CD4-positive, alpha-beta T cell treated with Interleukin-12 subunit alpha and Interleukin-12 subunit beta, for 1 hour (primary cell): Measurements from ENCODE around the gene ELP4.
A peak's percentile ranks its signal among the peaks of the same experiment; 100 is the strongest.

ENCODE experiments used
- DNase-seq: peaks from one replicate; pipeline ENCODE4 v3.0.0-alpha.2; 2020

Gene ELP4

DNA sequence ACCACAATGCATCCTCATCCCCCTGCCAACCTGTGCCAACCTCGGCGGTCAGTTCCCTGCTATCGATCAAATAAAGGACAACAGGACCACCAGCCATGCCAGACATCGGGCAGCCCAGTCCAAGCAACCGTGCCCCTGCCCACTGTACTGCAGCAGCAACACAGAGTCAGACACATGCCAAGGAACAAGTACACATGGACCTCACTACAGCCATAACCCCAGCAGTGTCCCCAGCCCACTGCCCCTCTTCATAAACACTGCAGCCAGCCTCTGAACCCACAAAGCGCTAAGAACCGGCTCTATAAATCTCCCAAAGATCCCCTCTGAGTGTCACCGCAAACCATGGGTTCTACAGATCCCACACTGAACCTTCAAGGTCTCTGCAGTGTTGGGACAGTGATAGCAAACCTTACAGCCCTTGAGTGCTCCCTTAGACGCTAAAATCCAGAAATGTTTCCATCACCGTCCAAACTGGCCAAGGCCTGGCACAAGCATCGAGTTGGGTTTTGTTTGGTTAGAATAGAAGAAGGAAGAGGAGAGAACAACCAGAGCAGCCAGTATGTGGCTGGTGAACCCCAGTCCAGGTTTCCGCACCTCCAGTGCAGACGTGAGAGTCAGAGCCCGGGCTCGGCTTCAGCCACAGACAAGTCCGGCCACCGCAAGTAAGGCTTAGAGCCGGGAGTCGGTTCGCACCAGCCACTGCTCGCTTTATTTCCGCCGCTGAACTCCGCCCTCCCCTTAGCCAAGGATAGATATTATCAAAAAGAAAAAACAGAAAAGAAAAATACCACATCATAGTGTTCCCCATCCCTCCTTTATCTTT, 293.6 kb downstream of the ELP4 start:
- DNase-seq = no peak

DNA sequence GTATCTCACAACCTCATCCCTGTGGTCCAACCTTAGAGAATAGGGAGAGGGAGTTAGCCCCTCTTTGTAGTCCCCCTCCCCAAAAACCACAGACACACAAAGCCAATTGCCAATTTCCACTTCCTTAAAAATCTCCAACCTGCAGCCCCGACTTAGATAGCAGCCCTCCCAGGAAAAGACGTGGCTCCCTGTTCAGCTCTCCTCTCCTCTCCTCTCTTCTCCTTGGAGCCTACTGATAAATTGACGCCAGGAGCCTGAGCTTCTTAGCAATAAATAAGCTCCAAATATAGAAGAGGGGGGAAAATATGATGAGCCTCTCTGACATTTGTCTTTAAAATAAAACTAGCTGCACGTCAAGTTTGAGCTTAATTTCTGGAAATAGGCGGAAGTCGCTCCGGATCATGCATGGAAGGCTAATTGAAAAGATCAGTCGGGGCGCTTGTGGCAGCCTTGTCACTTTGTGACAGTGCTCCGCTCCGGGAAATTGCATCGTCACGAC, 294.3 kb downstream of the ELP4 start:
- DNase-seq = no peak

DNA sequence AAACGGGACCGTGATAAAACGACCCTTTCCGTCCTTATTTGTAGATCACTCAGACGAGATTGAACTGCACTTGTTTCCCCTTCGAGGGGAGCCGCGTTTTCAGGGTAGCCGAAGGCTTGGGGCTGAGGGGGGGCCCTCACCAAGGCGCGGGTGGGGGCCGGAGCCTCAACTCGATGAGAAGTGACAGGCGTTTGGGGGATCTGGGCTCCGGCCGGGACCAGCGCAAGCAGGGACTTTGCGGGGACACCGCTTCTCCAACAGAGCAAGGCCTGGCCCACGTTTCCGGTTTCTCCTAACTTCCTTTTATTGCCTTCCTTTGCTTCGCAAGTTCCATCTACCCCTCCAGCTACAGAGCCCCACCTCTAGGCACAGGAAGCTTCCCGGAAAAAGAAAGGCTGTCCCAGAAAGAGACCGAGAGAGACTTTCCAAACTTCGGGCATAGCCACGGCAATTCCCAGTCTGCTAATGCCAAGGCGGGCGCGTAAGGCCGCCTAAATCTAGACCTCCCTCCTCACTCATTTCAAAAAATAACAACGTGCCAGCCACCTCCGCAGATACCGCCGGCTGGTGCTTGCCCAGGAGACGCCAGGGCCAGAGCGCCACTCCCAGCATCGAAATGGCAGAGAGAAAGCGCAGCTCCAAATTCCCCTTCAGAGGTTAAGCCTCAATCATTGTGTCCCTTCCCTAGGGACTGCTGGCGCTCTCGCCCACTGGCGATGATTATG, 294.9 kb downstream of the ELP4 start:
- no peak for DNase-seq

DNA sequence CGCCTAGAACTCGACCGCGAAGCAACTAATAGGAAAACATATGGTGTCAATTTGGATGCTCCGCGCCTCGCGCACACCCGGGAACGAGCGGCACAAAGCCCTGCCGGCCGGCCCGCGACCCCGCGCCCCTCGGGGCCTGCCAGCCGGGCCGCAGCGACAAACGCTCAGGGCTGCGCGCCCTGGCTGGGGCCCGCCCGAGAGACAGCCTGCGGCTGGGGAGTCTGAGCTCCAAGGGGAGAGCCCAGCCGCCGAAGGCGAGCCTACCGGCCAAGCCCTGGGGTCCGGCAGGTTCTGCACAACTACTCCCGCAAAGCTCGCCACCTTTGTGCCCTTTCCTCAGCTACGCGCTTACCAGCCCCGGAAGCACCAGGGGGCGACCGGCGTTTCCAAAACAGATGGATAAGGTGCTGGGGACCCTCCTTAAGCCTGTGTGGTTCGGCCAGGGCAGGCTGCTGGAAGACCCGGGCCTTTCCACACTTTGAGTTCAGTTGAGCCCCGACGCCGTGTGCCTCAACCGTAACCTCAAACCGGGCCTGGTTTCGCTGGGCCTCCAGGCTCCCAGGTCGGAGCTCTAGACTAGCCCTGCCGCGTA, 295.6 kb downstream of the ELP4 start:
- DNase-seq = no peak

DNA sequence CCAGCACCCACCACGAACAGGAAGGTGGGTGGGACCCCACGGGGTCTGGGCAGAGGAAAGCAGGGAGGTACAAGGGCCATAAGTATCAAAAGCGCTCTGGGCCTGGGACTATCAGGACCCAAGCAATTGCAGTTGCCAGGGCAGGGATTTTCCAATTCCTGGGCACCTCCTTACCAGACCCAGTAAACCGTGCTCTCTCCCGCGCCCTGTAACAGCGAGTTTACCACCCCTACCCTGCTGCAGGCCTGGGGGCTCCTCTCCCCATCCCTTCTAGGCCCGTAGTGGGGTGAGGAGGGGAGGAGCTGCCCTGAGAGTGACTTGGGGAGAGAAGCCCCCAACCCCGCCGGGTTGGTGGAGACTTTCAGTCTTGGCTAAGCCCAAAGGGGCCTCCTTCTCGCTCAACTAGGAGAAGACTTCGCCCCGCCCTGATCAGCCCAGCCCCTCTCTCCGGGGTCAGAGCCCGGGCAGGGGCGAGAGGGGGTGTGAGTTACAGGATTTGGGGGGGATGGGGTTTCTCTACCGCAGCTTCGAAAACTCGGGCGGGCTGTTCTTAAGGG, 296.1 kb downstream of the ELP4 start:
- no peak for DNase-seq

DNA sequence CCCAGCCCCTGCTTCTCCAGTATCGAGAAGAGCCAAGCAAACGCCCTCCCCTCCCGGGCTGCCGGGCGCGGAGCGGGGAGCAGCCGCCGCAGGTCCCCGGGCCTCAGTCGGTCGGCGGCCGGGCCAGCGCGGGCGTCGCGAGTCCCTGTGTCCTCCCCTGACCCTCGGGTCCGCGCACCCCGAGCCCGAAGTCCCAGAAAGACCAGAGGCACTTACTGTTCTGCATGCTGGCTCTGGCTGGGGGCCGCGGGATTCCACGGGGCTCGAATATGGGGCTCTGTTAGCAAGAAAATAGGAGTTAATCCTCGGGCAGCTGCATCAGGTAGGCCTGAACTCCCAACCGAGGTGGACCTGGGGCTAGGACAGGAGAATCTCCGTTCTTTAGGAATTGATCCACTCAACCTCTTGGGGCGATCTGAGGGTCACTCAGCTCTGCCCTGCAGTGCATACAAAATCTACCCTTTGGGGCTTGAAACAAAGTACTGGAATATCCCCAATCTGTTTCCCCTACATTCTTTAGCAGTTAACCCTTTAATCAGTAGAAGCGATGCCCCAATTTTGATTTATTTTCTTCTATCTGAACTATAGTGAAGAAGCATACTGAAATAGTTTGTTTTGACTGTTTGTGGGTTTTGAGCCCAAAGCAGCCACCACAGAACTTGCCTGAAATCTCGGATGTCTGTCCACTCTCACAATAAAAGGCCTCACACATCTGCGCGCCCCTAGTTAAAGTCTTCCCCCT, 296.8 kb downstream of the ELP4 start:
- DNase-seq = no peak

DNA sequence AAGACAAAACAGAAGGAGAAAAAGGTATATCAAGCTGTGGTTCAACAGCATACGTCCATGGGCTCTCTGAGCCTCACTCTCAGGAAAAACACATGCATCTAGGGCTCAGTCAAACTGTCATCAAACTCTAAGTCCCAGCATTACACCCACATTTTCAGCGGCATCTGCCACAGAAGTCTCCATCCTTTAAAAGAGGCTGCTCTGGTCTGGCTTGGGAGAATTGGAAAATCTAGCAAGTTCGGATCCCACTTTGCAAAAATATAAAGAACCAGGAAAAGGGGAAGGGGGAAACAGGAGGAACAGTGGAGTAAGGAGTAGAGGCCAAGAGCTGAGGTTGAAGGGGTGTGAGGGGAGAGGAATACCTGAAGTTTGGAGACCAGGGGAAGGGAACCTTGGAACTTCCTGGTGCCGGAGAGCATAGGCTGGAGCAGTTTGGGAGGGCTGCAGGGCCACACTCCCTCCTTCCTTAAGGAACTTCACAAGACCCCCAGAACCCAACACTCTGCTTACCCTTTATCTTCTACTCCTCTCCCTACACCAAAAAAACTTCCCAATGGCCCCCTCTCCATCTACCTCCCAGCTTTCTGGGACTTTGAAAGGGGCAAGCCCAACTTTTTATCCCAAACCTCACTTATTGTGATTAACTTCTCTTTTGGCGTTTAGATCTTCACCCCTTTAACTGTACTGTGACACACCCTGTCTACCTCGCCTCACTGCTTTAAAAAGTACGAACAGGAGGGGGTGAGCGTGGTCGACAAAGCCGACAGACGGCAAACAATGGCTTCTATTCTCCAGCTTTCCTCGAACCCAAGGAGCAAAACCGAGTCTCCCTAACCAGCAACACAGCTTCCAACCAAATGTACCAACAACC, 297.6 kb downstream of the ELP4 start:
- DNase-seq = no peak

DNA sequence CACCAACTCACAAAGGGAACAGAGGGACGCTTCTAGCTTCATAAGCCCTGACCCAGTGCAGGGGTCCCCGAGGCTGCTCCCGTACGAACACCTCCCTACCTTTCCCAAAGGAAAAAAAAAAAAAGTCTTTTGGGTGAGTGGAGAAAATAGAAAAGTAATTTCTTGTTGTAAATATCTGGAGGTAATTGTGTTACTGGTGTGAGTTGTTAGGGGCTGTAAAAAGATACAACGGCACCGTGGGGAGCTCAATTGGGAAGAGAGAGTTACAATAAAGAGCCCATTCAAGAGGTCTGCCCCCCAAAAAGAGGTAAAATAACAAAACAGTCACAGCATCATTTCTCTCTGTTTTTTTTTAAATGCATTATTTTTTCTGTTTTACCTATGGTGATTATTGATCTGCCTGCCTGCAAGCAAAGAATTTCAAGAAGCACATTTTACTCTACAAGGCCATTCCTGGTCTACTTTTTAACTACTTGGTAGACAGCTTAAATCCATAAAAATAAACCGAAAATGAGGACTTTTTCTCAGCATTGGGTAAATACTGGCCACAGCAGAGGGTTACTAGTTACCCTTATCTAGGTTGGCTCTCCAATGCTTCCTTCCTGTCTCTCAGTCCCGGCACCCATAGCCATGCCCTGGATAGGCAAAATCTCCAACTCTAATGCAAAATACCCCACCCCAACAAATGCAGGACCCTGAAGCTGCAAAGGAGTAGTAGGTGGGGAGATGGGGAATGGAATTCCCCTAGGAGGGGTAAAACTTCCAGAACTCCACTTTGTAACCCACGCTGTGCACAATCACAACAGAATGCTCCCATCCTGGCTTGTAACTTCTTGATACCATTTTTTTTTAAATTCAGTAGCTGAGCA, 298.5 kb downstream of the ELP4 start:
- DNase-seq = no peak

DNA sequence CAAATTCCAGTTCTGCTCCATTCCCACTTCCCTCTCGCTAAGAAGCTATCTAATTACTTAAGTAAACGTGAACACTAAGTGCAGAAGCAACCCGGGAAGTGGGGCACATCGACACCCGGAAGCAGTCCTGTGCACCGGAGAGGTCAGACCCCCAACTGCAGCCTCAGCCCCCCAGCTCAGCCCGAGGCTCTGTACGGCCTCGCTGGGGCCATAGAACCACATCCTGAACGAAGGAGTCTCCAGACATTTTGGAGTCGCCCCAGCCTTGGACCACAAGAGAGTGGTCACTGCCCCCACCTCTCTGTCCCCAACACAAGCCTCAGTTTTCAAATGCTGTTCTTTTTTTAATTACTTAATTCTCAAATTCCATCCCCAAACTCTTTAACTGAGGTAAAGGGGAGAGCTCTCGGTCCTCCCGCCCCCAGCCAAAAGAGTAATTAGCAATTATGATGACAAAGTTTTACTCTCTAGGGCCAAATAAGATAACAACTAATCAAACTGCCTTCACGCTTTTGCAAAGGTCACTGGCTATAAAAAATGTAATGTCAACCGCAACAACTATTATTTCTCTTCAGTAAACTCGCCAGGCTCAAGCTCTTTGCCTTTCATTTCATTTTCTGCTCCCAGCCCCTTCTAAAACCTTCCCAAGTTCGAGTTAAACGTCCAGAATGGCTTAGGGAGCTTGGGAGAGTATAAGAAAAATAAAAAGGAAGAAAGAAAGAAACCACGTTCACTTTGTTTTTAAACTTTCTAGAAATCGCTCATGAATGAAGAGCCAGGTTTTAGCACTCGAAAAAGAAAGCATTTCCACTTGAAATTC, 299.4 kb downstream of the ELP4 start:
- DNase-seq = no peak

DNA sequence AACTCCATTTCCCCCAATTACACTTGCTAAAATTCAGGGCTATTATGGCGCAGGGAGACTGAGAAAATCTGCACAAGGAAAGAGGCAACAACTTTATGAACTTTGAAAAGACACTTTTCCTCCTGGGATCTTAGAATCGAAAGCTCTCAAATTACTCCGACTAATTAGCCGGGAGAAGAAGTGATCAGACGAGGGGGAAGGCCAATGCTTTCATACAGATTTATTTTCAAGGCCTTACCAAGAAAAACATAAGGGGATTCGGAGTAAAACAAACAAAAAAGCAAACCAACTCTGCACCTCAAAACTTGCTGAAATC, 299.9 kb downstream of the ELP4 start:
- DNase-seq = no peak

DNA sequence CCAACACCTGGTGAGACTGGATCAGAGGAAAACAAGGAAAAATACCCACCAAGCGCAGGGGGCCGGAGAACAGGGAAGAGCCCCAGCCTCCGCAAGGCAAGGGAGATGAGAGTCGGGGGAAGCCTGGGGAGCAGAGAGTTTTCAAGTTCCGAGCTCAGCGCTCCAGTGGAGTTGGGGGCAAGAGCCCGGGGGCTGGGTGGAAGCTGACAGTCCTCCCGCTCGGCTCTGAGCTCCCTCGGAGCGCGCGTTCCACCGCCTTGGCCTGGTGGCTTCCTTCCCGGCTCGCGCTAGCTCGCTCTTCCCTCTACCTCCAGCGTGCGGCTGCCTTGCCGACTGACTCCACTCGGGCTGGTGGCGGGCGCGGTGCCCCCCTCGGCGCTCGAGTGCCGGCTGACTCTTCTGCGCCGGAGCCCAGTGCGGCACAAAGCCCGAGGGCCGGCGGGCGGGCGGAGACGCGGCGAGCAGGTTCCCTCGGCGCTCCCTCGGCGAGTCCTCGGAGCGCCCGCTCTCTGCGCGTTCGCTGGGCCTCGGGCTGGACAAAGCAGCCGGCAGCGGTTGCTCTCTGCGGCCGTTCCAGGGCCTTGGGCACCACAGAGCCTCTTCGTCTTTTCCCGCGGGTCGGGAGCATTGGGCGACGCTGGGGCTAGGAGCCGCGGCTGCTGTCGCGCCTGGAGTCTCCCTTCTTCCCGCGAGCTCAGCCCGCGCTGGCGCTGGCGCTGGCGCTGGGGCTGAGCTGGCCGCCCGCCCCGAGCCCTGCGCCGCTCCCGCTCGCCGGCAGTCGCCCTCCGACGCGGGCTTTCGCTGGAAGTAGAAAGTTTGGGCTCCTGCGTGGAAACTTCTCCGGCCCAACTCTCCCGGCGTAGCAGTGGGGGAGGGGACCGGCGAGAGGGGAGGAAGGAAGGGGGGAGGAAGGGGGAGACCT, 300.6 kb downstream of the ELP4 start:
- DNase-seq = no peak

DNA sequence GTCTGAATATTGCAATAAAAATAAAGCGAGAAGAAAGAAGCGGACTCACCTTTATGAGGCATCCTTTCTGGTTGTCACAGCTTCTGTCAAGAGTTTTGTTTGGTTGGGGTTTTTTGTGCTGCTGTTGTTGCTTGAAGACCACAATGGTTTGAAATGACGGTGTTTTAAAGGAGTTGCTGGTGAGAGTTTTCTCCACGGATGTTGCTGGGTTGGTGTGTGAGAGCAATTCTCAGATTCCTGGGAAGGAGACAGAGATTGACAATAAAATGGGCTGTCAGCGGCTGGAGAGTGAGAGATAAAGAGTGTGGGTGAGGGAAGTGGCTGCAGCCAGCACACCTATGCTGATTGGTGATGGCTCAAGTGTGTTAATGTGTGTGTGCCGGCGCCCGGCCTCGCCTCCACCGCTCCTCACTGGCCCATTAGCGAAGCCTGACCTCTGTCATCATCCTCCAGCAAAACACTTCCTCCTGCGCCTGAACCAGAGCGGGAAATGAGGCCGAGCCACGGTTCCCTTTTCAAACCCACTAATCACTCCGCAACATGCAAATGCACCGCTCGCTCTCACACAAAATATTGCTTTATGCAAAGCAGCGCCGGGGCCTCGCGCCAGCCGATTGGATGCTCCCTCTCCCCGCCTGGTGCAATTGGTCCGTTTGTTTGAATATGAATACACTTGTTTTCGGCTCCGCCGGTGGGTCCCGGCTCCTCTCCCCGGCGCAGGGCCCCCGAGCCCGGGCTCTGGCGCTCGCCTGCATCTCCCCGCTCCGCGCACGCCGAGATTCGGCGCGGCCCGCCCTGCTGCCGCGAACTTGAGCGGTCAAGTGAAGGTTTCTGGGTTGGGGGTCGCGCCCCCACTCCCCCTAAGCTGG, 301.4 kb downstream of the ELP4 start, which contains the start of gene PAX6:
Gene PAX6, minus strand, starts transcription at position 544 of the 869 bp plus-strand sequence. CDS start 4,911 bp downstream, outside the sequence.
- peak; percentile 41 for DNase-seq

DNA sequence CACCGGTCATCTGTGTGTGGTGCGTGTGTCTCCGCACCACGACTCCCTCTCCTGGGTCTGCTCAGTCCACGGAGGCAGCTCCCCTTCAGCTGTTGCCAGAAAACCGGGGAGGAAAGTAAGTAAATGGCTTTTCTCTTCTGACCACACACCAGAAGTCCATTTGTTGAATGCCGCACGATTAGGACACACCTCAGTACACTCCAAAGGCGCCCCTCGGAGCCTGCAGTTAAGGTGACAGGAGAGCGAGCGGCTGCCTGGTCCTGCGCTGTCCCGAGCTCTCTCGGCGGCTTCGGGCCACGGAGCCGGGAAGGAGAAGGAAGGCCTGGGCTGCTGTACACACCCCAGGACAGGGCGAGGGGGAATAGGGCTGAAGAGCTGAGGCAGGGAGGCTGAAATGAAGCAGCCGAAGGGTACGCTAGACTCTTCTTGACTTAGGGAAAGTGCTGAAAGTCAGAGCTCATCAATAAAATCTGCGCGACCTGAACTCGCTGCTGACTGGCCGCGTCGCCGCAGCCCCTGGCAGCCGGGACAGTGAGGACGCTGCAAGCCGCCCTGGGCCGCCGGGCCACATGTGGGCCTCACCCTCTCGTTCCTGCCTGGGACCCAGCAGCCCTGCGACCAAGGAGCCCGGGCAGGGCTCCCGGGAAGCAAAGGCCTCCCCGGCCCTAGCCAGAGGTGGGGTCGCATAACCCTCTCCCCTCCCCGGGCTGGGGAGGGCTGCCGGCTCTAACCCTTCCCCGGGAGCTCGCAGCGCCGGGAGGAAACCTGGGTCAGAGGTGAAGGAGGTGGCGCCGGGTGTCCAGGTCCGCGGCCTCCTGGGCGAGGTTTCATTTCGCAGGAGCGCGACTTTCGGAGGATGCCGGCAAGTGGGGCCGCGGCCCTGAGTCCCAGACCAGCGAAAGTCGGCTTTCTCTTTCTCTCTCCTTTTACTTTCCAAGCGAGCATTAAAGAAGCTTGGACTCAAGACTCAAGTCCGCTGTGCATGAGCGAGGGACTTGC, 303.1 kb downstream of the ELP4 start:
- DNase-seq = no peak

DNA sequence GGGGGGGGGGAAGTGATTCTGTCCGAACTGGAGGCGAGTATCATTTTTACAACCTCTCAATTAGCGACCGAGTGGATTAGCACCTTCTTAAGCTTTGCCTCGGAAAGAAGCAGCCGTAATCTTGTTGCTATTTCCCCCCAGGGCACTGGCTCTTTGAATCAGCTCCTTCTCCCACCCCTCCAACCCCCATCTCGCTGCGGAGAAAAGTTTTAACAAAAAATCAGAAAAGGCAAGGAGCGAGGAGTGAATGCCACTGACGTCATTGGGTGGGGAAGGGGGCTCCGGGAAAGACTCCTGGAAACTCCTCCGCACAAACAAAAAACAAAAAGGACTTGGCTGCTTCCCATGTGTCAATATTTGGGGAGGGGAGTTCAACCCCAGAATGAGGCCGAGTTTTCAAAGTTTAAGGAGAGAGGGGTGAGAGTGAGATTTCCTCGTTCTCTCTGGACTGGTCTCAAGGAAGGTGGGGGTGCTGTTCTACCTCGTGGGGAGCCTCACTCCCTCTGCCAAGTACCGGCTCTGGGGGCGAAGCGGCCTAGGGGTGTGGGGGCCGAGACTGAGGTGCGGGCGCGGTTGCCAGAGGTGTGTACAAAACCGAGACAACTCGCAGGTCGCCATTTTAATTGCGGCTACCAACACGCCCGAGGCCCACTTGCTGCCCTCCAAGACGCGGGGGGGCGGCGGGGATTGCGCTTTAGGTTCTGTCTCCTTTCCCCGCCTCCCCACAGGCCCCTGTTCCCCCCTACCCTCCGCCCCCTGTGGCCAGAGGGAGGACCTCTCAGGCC, 304.0 kb downstream of the ELP4 start:
- DNase-seq = no peak

DNA sequence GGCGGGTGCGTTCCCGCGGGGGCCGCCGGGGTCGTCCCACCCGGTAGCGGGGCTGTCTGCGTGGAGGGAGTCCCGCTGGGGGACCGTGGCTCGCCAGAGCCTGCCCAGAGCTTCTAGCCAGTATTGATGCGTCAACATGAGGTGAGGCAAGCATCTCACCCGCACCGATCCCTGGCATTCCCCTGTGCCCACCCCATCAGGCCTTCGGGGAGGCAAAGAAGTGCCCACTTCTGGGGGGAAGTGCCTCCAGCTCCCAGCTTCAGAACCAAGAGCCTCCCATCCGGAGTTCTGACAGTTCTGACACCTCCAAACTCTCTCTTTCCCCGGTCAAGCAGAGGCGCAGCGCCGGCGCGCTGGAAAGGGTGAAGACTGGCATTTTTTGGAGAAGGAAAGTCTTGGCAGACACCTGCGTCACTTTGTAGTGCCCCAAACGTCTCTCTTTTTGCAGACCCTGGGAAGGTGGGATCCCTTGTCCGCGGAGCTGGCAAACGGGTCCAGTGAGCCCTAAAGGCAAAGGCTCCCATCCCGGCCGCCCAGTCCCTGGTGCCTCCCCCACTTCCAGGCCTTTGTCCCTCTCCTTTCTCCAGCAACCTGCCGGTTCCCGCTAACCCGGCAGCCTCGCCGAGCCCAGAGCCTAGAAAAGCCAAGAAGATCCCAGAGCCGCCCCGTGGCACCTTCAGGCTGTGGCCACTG, 304.8 kb downstream of the ELP4 start:
- no peak for DNase-seq
